Thyroid gland (tissue), 4 donors: ENCODE data around the gene CISH.

Source experiments
- POLR2A ChIP-seq, 2 donors: fragments of 450-650 bp; IDR thresholded peaks; one replicate each; pipeline ENCODE4 v1.6.1; 2017; ENCODE audit warnings: antibody characterized with exemption in 2 of 2, mild to moderate bottlenecking in 2 of 2, moderate library complexity in 1 of 2
- TF ChIP-seq, protein P1 (sequence below), 6 experiments: fragments of 200-600 bp in 3 of 6; fragments of 450-650 bp in 3 of 6; sonication (generic) in 3 of 6; IDR thresholded peaks; one replicate each; pipeline ENCODE4 v1.5.1; 2016 to 2019; ENCODE audit warnings: antibody characterized with exemption in 6 of 6, mild to moderate bottlenecking in 2 of 6, inconsistent platforms in 1 of 6, moderate library complexity in 1 of 6

DNA sequence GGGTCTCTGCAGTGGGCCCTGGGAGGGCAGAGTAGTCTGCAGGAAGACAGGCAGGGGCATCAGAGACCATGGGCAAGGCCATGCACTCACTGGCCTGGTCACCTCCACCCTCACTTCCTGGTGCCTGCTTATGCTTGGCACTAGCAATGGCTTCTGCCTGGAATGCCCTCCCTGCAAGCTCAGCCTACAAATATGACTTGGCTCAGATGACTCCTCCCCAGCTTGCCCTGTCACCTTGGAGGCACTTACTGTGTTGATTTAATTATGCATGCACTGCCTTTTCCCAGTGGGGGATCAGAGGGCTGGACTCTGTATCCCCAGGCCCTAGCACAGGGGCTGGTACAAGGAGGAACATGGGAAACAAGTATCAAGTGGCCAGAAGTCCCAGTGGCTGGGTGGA is 51.9 kb downstream of the CISH start:
- TF ChIP-seq, protein P1, sequence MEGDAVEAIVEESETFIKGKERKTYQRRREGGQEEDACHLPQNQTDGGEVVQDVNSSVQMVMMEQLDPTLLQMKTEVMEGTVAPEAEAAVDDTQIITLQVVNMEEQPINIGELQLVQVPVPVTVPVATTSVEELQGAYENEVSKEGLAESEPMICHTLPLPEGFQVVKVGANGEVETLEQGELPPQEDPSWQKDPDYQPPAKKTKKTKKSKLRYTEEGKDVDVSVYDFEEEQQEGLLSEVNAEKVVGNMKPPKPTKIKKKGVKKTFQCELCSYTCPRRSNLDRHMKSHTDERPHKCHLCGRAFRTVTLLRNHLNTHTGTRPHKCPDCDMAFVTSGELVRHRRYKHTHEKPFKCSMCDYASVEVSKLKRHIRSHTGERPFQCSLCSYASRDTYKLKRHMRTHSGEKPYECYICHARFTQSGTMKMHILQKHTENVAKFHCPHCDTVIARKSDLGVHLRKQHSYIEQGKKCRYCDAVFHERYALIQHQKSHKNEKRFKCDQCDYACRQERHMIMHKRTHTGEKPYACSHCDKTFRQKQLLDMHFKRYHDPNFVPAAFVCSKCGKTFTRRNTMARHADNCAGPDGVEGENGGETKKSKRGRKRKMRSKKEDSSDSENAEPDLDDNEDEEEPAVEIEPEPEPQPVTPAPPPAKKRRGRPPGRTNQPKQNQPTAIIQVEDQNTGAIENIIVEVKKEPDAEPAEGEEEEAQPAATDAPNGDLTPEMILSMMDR (IDR thresholded peaks at IDR 0.05): no peak
- TF ChIP-seq POLR2A (IDR thresholded peaks at IDR 0.05): no peak
